Type B pancreatic cell (in vitro differentiated cells): Measurements from ENCODE around the gene LGALS9C. TPM values are rescaled to one million over a fixed set of nuclear protein-coding genes. Genes with fewer than 3 reads are reported as not detected.
A peak's percentile ranks its signal among the peaks of the same experiment; 100 is the strongest.
"Not testable (repeated sequence)": the region's sequence is repeated elsewhere in the genome, so short reads cannot be mapped to it uniquely, and the experiment has no call there.

Source experiments
- DNase-seq: peaks from one replicate; pipeline ENCODE4 v3.0.0; 2021; ENCODE audit warnings: mixed read lengths; ENCODE audit not compliant: unreplicated experiment; ENCODE audit errors: extremely low spot score
- H3K27ac Mint-ChIP-seq: 2 replicates; pipeline ENCODE4 v1.8.0; 2021; ENCODE audit warnings: mild to moderate bottlenecking, mixed read lengths
- H3K27me3 Mint-ChIP-seq: 2 replicates; pipeline ENCODE4 v1.8.0; 2021; ENCODE audit warnings: mixed read lengths
- H3K36me3 Mint-ChIP-seq: 2 replicates; pipeline ENCODE4 v1.8.0; 2021; ENCODE audit warnings: mixed read lengths
- H3K4me1 Mint-ChIP-seq: one replicate; pipeline ENCODE4 v1.8.0; 2021; ENCODE audit warnings: mixed read lengths; ENCODE audit not compliant: unreplicated experiment
- H3K4me3 Mint-ChIP-seq: 2 replicates; pipeline ENCODE4 v1.8.0; 2021; ENCODE audit warnings: mild to moderate bottlenecking, mixed read lengths
- H3K9me3 Mint-ChIP-seq: 2 replicates; pipeline ENCODE4 v1.8.0; 2021; ENCODE audit warnings: mixed read lengths
- CTCF ChIP-seq: fragments of 200-600 bp; sonication (generic); conservative IDR thresholded peaks from 2 replicates; pipeline ENCODE4 v1.5.0; 2021; ENCODE audit warnings: antibody characterized with exemption, mild to moderate bottlenecking
- long read RNA-seq: library from polyadenylated mRNA; unstranded; transcript quantifications from one replicate; pipeline ENCODE4 v2.0.0, GENCODE V29; 2020
- total RNA-seq: library from RNA; stranded (reverse); gene quantifications from 2 replicates; pipeline ENCODE4 v1.2.1, GENCODE V29; 2021; ENCODE audit warnings: low replicate concordance

The LGALS9C gene
- 0.31 and 0.63 TPM in 2 replicates for total RNA-seq
- long read RNA-seq, result 0 reads

- not testable (repeated sequence) for H3K4me3 Mint-ChIP-seq, H3K36me3 Mint-ChIP-seq, H3K9me3 Mint-ChIP-seq, DNase-seq, H3K4me1 Mint-ChIP-seq, H3K27me3 Mint-ChIP-seq, H3K27ac Mint-ChIP-seq
These were observed at the start of gene LGALS9C for GRCh38 chr17:18476508-18477308. Gene LGALS9C, plus strand, starts transcription at chr17:18476789. Its CDS starts 66 bp downstream, at chr17:18476855.

GRCh38 chr17:18432206-18432605 is 44.4 kb upstream of the LGALS9C start:
- H3K27ac Mint-ChIP-seq, DNase-seq, H3K36me3 Mint-ChIP-seq, H3K4me3 Mint-ChIP-seq, H3K4me1 Mint-ChIP-seq, H3K27me3 Mint-ChIP-seq, H3K9me3 Mint-ChIP-seq: not testable (repeated sequence)

DNA sequence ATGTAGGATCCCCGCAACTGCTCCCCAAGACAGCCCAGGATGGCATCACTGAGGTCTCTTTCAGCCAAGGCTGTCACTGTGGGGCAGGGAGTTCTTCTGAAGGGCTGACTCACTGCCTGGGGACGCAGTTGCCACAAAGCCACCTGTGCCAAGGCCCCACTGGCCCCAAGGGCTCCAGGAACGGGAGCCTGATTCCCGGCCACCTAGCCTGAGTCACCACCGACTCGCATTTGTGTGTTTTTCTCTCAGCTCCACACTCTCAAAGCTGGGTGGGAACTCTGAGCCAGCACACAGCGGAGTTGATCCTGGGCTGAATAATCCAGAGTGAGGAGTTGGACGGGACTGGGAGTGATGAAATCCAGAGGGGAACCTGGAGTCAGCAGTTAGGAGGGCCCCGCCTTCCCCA is 37.1 kb upstream of the LGALS9C start:
- H3K9me3 Mint-ChIP-seq, H3K27me3 Mint-ChIP-seq, H3K4me3 Mint-ChIP-seq, H3K36me3 Mint-ChIP-seq, H3K4me1 Mint-ChIP-seq, H3K27ac Mint-ChIP-seq, DNase-seq: not testable (repeated sequence)

DNA sequence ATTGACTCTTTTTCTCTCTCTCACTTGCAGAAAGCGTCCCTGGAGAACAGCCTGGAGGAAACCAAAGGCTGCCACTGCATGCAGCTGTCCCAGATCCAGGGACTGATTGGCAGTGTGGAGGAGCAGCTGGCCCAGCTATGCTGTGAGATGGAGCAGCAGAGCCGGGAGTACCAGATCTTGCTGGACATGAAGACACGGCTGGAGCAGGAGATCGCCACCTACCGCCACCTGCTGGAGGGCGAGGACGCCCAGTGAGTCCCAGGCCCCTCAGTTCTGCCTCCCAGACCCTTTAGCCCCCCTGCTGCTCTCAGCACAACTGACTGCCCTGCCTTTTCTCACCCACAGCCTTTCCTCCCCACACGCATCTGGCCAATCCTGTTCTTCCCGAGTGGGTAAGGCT is 34.5 kb upstream of the LGALS9C start:
- H3K36me3 Mint-ChIP-seq, H3K4me3 Mint-ChIP-seq, H3K9me3 Mint-ChIP-seq, H3K4me1 Mint-ChIP-seq, DNase-seq, H3K27me3 Mint-ChIP-seq, H3K27ac Mint-ChIP-seq: not testable (repeated sequence)
- peak; percentile 52 for TF ChIP-seq CTCF

- H3K4me3 Mint-ChIP-seq, H3K36me3 Mint-ChIP-seq, H3K4me1 Mint-ChIP-seq, H3K27me3 Mint-ChIP-seq, H3K27ac Mint-ChIP-seq, DNase-seq, H3K9me3 Mint-ChIP-seq: not testable (repeated sequence)
These were observed 34.1 kb upstream of the LGALS9C start for GRCh38 chr17:18442532-18442931.

DNA sequence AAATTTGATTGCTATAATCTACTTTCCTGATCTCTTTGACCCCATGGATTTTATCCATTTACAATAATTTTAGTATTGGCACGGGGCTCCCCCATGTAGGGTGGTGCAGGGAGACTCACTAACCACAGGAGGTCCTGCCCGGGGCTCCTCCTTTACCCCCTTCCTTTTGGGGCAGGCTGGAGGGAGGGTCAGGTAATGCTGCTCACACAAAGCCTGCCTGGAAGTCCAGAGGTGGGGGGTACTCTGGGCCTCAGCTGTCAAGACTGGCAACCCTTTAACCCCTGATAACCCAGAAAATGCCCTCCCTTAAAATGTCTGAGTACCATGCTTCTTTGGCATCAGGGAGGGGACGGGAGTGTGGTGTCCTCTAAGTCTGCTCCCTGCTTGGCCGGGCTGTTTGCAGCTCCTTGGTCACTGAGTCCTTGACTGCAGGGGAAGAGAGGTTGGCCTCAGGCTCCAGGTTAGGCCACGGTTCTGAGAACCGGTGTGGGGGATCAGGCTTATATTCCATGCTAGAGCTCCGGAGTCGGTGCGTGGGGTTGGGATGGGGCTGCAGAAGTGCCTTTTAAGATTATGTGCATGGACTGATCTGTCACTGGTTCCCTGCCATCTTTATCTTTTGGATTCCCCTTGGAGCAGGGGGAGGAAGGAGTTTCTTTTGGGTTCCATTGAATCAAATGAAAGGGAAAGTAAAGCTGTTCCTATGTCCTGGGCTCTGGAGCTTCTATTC is 28.9 kb upstream of the LGALS9C start:
- not testable (repeated sequence) for DNase-seq, H3K4me3 Mint-ChIP-seq, H3K9me3 Mint-ChIP-seq, H3K27me3 Mint-ChIP-seq, H3K27ac Mint-ChIP-seq, H3K36me3 Mint-ChIP-seq, H3K4me1 Mint-ChIP-seq

- H3K9me3 Mint-ChIP-seq, result not testable (repeated sequence)
These were observed 28.3 kb upstream of the LGALS9C start for GRCh38 chr17:18448311-18448710.

GRCh38 chr17:18449833-18450232 is 26.8 kb upstream of the LGALS9C start:
- H3K36me3 Mint-ChIP-seq, H3K27me3 Mint-ChIP-seq, H3K27ac Mint-ChIP-seq, H3K4me1 Mint-ChIP-seq, DNase-seq, H3K9me3 Mint-ChIP-seq, H3K4me3 Mint-ChIP-seq: not testable (repeated sequence)

More at GRCh38 chr17:18448311-18448710, 28.3 kb upstream of the LGALS9C start:
- not testable (repeated sequence) for H3K36me3 Mint-ChIP-seq, DNase-seq, H3K27ac Mint-ChIP-seq, H3K4me1 Mint-ChIP-seq, H3K27me3 Mint-ChIP-seq, H3K4me3 Mint-ChIP-seq

DNA sequence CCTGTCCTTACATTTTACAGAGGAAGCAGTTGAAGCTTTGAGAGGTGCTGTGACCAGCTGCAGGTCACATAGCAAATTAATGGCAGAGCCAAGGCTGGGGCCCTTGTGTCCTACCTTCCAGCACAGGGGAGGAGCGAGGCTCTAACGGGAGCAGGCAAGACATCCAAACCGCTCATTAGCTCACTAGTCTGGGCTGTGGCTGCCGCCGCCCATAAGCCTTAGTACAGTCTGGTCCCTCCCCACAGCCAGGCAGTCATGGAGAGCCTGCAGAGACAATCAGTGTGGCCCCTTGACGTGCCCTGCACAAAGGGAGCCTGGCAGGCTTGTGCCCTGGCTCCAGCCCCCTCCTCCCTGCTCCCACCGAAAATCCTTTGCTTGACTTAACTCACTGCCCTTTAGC is 25.6 kb upstream of the LGALS9C start:
- H3K4me3 Mint-ChIP-seq, H3K27me3 Mint-ChIP-seq, DNase-seq, H3K27ac Mint-ChIP-seq, H3K9me3 Mint-ChIP-seq, H3K36me3 Mint-ChIP-seq, H3K4me1 Mint-ChIP-seq: not testable (repeated sequence)

DNA sequence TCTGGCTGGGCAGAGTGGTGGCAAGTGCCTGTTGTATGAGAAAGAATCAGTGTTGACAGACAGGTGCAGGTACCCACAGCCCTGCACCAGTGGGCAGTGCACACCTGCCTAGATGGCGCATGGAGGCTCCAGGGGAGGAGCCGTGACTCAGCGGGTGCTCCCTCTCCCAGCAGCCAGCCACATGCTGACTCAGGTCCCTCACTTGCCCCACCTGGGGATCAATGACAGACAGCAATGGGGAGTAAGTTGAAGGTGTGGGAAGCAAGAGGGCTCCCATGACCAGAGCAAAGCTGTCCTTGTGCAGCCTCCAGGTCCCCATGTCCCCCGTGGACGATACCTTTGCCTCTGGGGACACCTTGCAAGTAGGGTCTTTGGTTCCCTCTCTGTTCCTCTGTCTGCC is 24.6 kb upstream of the LGALS9C start:
- not testable (repeated sequence) for H3K4me3 Mint-ChIP-seq, H3K4me1 Mint-ChIP-seq, H3K27ac Mint-ChIP-seq, H3K36me3 Mint-ChIP-seq, H3K27me3 Mint-ChIP-seq, H3K9me3 Mint-ChIP-seq, DNase-seq

DNA sequence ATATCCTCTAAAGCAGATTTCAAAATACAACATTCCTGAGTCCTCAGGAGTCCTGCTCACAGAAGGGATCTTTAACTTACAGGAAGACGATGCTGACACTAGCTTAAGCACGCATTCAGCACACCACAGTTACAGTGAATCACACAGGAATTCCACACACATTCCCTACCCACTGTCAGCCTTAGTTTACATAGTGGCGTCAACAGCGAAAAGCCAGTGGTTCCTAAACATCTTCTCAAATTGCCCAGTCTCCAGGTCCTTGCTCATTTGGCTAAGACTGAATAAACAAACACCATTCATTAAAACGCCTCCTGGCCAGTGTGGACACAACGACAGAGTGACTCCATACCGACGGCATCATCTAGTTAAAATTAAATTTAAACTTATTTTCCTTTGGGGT is 17.6 kb upstream of the LGALS9C start:
- not testable (repeated sequence) for DNase-seq, H3K4me1 Mint-ChIP-seq, H3K27me3 Mint-ChIP-seq

GRCh38 chr17:18463831-18464502 is 12.6 kb upstream of the LGALS9C start:
- not testable (repeated sequence) for H3K27ac Mint-ChIP-seq, H3K27me3 Mint-ChIP-seq, H3K9me3 Mint-ChIP-seq, H3K4me1 Mint-ChIP-seq, H3K36me3 Mint-ChIP-seq, DNase-seq, H3K4me3 Mint-ChIP-seq

More for the DNA sequence above, 17.6 kb upstream of the LGALS9C start:
- not testable (repeated sequence) for H3K27ac Mint-ChIP-seq, H3K9me3 Mint-ChIP-seq, H3K36me3 Mint-ChIP-seq, H3K4me3 Mint-ChIP-seq
